ENCODE results near the gene NDC1.

GRCh38 chr1:53822931-53823330 lies 15.2 kb downstream of the NDC1 start:
- TF ChIP-seq CTCF (conservative IDR thresholded peaks at IDR 0.05; ENCODE audit: low read depth, low read length) (no peak), MAZ (IDR thresholded peaks at IDR 0.05; ENCODE audit: borderline replicate concordance, low read depth, low read length) (no peak), RAD21 (IDR thresholded peaks at IDR 0.05; ENCODE audit: low read length) (no peak), POLR2A (IDR thresholded peaks at IDR 0.05; ENCODE audit: low read depth, low read length) (no peak), RFX5 (IDR thresholded peaks at IDR 0.05; ENCODE audit: low read depth, low read length) (no peak), SMC3 (IDR thresholded peaks at IDR 0.05; ENCODE audit: low read depth, low read length) (no peak), CEBPB (IDR thresholded peaks at IDR 0.05; ENCODE audit: low read depth, low read length) (no peak), USF2 (IDR thresholded peaks at IDR 0.05; ENCODE audit: low read depth, low read length) (no peak), FOS (IDR thresholded peaks at IDR 0.05; ENCODE audit: low read depth, low read length) (no peak), ELK1 (IDR thresholded peaks at IDR 0.05; ENCODE audit: borderline replicate concordance, low read depth, low read length) (no peak), BHLHE40 (IDR thresholded peaks at IDR 0.05; ENCODE audit: low read depth, low read length) (no peak), MAFK (IDR thresholded peaks at IDR 0.05; ENCODE audit: low read depth, low read length) (no peak), MXI1 (IDR thresholded peaks at IDR 0.05; ENCODE audit: borderline replicate concordance, low read depth, low read length) (no peak), CHD1 (IDR thresholded peaks at IDR 0.05; ENCODE audit: low read depth, low read length) (no peak)

All from IMR-90 (cell line).